GM12878 (cell line): ENCODE data around the gene NUDT1. TPM values are rescaled to one million over a fixed set of nuclear protein-coding genes. Genes with fewer than 3 reads are reported as not detected.
A peak's percentile ranks its signal among the peaks of the same experiment; 100 is the strongest.

Experiments
- ATAC-seq: fragments of 200-7000 bp; cut with Tn5 transposase; 3 replicates; pipeline ENCODE4 v1.9.1; 2020; ENCODE audit warnings: mild to moderate bottlenecking, moderate library complexity
- BruUV-seq: library from RNA; stranded (reverse); fragments of 400-500 nt; replicated peaks from 2 replicates; lab custom pipeline; 2021; lab: Mats Ljungman, UMichigan
- CTCF ChIA-PET: fragments of 300-600 bp; sonication (Branson Sonifier 250); formaldehyde crosslinking; extraction: SDS; loops from one replicate; lab custom pipeline; 2021; ENCODE audit warnings: inconsistent platforms; lab: Yijun Ruan, JAX
- POLR2A ChIA-PET: fragments of 350-600 bp; formaldehyde crosslinking; extraction: SDS; loops from one replicate; lab custom pipeline; 2021; ENCODE audit warnings: inconsistent platforms; lab: Charles Lee
- RAD21 ChIA-PET: fragments of 300-600 bp; sonication (Branson Sonifier 250); formaldehyde crosslinking; loops from one replicate; lab custom pipeline; 2023; ENCODE audit warnings: antibody characterized with exemption; ENCODE audit not compliant: unreplicated experiment; lab: Charles Lee
- SMC1A ChIA-PET: fragments of 300-600 bp; sonication (Branson Sonifier 250); formaldehyde crosslinking; loops from one replicate; lab custom pipeline; 2023; ENCODE audit not compliant: unreplicated experiment, uncharacterized antibody; lab: Charles Lee
- DNase-seq: peaks from one replicate; pipeline ENCODE4 v3.0.0-alpha.2; 2011; ENCODE audit warnings: low read depth, low spot score
- FAIRE-seq: peaks from 3 replicates; lab custom pipeline; 2011; peaks lifted over from hg19 to GRCh38; lab: Jason Lieb, UNC
- H2AFZ ChIP-seq: 2 replicates; pipeline ENCODE4 v1.6.0; 2011; ENCODE audit warnings: low read depth, low read length, control low read depth; ENCODE audit not compliant: control insufficient read depth
- H3K27ac ChIP-seq: 2 replicates; pipeline ENCODE4 v1.5.1; 2011; ENCODE audit warnings: control low read depth; ENCODE audit not compliant: control insufficient read depth, insufficient read depth
- H3K27me3 ChIP-seq, 2 experiments: replicated peaks in 1 of 2; 2 replicates each; pipeline versions ENCODE4 v1.6.0 to v1.6.1; 2011; ENCODE audit warnings: low read length in 1 of 2; ENCODE audit not compliant: control insufficient read depth in 2 of 2, insufficient read depth in 2 of 2
- H3K36me3 ChIP-seq, 2 experiments: 2 replicates each; pipeline ENCODE4 v1.5.1; 2011; ENCODE audit warnings: low read length in 1 of 2; ENCODE audit not compliant: control insufficient read depth in 2 of 2, insufficient read depth in 2 of 2
- H3K4me1 ChIP-seq: 2 replicates; pipeline ENCODE4 v1.6.1; 2011; ENCODE audit warnings: mild to moderate bottlenecking, low read length, moderate library complexity, mixed read lengths; ENCODE audit not compliant: control insufficient read depth, insufficient read depth
- H3K4me2 ChIP-seq: 2 replicates; pipeline ENCODE4 v1.6.0; 2011; ENCODE audit warnings: control low read depth; ENCODE audit not compliant: control insufficient read depth, insufficient read depth
- H3K4me3 ChIP-seq: fragments of 200-600 bp; sonication (generic); 2 replicates; pipeline ENCODE4 v1.5.1; 2016
- H3K79me2 ChIP-seq: 2 replicates; pipeline ENCODE4 v1.6.0; 2011; ENCODE audit warnings: low read length; ENCODE audit not compliant: control insufficient read depth, insufficient read depth
- H3K9ac ChIP-seq: 2 replicates; pipeline ENCODE4 v1.8.0; 2011; ENCODE audit warnings: low read length, control low read depth, mixed read lengths; ENCODE audit not compliant: control insufficient read depth, insufficient read depth
- H3K9me3 ChIP-seq: replicated peaks from 3 replicates; pipeline ENCODE4 v1.5.1; 2011; ENCODE audit warnings: mild to moderate bottlenecking, low read length; ENCODE audit not compliant: control insufficient read depth, insufficient read depth
- H4K20me1 ChIP-seq: 2 replicates; pipeline ENCODE4 v1.6.0; 2011; ENCODE audit not compliant: control insufficient read depth, insufficient read depth
- CREB1 ChIP-seq: IDR thresholded peaks from 2 replicates; pipeline ENCODE4 v1.6.1; 2012; ENCODE audit warnings: low read depth, mild to moderate bottlenecking, inconsistent platforms
- DPF2 ChIP-seq: fragments of 450-650 bp; IDR thresholded peaks from 2 replicates; pipeline ENCODE4 v1.6.1; 2017; ENCODE audit warnings: mild to moderate bottlenecking
- EP300 ChIP-seq, 2 experiments: fragments of 150-350 bp in 1 of 2; IDR thresholded peaks; 2 replicates each; pipeline ENCODE4 v1.6.1; 2011 to 2012; ENCODE audit warnings: low read depth in 2 of 2, low read length in 2 of 2, borderline replicate concordance in 1 of 2, improper control_type of control experiment in 1 of 2, inconsistent platforms in 1 of 2; ENCODE audit not compliant: control insufficient read depth in 1 of 2
- EZH2 ChIP-seq: IDR thresholded peaks from 2 replicates; pipeline ENCODE4 v1.6.1; 2012; ENCODE audit warnings: low read depth, mild to moderate bottlenecking, control low read depth, inconsistent platforms, low read length, borderline replicate concordance; ENCODE audit not compliant: control insufficient read depth
- FOXK2 ChIP-seq: fragments of 450-650 bp; IDR thresholded peaks from 2 replicates; pipeline ENCODE4 v1.6.1; 2017; ENCODE audit warnings: mild to moderate bottlenecking, moderate library complexity
- FOXM1 ChIP-seq: IDR thresholded peaks from 2 replicates; pipeline ENCODE4 v1.6.1; 2012; ENCODE audit warnings: low read depth, mild to moderate bottlenecking, inconsistent platforms, low read length, moderate library complexity
- GABPA ChIP-seq: IDR thresholded peaks from 2 replicates; pipeline ENCODE4 v1.6.1; 2014; ENCODE audit warnings: antibody characterized with exemption, low read depth, mild to moderate bottlenecking, inconsistent platforms
- IKZF1 ChIP-seq: fragments of 450-650 bp; conservative IDR thresholded peaks from 2 replicates; pipeline ENCODE4 v1.6.1; 2017; ENCODE audit warnings: antibody characterized with exemption, mild to moderate bottlenecking
- MTA2 ChIP-seq: fragments of 450-650 bp; IDR thresholded peaks from 2 replicates; pipeline ENCODE4 v1.6.1; 2016; ENCODE audit warnings: low read depth, mild to moderate bottlenecking, moderate library complexity
- NR2F1 ChIP-seq: fragments of 450-650 bp; conservative IDR thresholded peaks from 2 replicates; pipeline ENCODE4 v1.6.1; 2017; ENCODE audit warnings: mild to moderate bottlenecking
- NRF1 ChIP-seq: conservative IDR thresholded peaks from 2 replicates; pipeline ENCODE4 v1.6.1; 2011; ENCODE audit warnings: mild to moderate bottlenecking, low read depth, low read length, improper control_type of control experiment
- SREBF1 ChIP-seq: IDR thresholded peaks from 2 replicates; pipeline ENCODE4 v1.6.1; 2012; ENCODE audit warnings: mild to moderate bottlenecking, low read length
- WGBS: methylation state at CpG from one replicate; pipeline ENCODE4 v1.1.6; 2016; ENCODE audit warnings: low lambda C conversion rate; ENCODE audit not compliant: insufficient replicate concordance, insufficient coverage; ENCODE audit errors: missing lambda C conversion rate; 5-methylcytosine and 5-hydroxymethylcytosine counted together
- in situ Hi-C: fragments of 300-500 bp; cut with MboI; formaldehyde crosslinking; loops from 9 replicates; pipeline ENCODE4 v1.14.3; 2018; ENCODE audit warnings: mixed read lengths
- intact Hi-C: fragments of 100-400 bp; cut with micrococcal nuclease; formaldehyde crosslinking; loops from one replicate; pipeline ENCODE4 v1.14.2; 2022; ENCODE audit not compliant: unreplicated experiment
- polyA plus RNA-seq, 11 experiments: library from polyadenylated mRNA; depleted of rRNA in 4 of 11; unstranded in 6 of 11; stranded (reverse) in 5 of 11; fragments of >200 nt; fragmentation: Nextera tagmentation in 4 of 11; fragmentation: Illumina TruSeq in 1 of 11; extraction: Ambion mirVana in 4 of 11; extraction: Trizol in 1 of 11; gene quantifications; 1 replicate in 1 of 11; 2 replicates in 10 of 11; pipeline versions ENCODE4 v1.2.1 to v1.2.3, GENCODE V29; 2011 to 2016; ENCODE audit warnings: inconsistent platforms in 2 of 11, missing spikeins in 2 of 11, low read depth in 1 of 11
- total RNA-seq, 4 experiments: library from RNA; depleted of rRNA in 3 of 4; stranded (reverse); fragments of >200 nt in 3 of 4; fragmentation: Illumina TruSeq in 1 of 4; extraction: Trizol in 1 of 4; gene quantifications; 2 replicates each; pipeline versions ENCODE4 v1.2.1 to v1.2.3, GENCODE V29; 2013 to 2021
- TF ChIP-seq, protein P1 (sequence below): fragments of 450-650 bp; IDR thresholded peaks from 2 replicates; pipeline ENCODE4 v1.6.1; 2018; ENCODE audit warnings: borderline replicate concordance, mild to moderate bottlenecking; ENCODE audit not compliant: partially characterized antibody
- TF ChIP-seq, protein P2 (sequence below): fragments of 450-650 bp; formaldehyde crosslinking; IDR thresholded peaks from 2 replicates; pipeline ENCODE4 v1.4.0; 2022; ENCODE audit warnings: mild to moderate bottlenecking, moderate library complexity

Gene NUDT1
- total and polyA plus RNA-seq, 10 of the 15 experiments (the other 5 are each of a cell fraction or from before 2014, with no cell fraction given), result 7.7 to 122 (median 59.2) TPM

DNA sequence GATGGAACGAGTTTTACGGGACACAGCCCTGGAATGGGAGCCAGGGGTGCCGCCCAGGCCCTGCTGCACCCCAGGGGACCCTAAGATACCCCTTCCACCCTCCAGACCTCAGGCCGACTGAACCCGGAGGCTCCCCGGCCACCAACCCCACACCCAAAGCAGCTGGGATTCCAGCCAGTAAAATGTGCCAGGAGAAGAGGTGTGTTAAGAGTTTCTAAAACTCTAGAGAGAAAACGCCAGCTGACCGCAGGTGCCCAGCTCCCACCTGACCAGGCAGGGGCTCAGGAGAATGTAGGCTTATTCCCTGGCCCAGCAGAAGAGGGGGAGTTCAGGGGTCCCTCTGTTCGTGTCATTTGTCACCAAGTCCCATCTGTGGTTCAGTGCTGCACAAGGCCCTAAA, 17.5 kb downstream of the NUDT1 start:
- Histone ChIP-seq H4K20me1 (no peaks in the 10 kb centered on the region), H3K4me1 (peaks cover 45% of the 10 kb centered on the region), H3K9ac (peak overlapping the region; percentile 29; the same call in 1 of the 2 replicates), H3K4me3 (no peak overlapping the region), H3K36me3 (peaks cover 12 to 42% of the 10 kb centered on the region in 2 experiments), H3K4me2 (peak overlapping the region; percentile 45), H3K9me3 (no peaks in the 10 kb centered on the region), H3K79me2 (peaks cover 7% of the 10 kb centered on the region), H3K27ac (peak overlapping the region; percentile 65), H2AFZ (no peak overlapping the region), H3K27me3 (no peaks in the 10 kb centered on the region)
- SMC1A ChIA-PET, result interaction anchor here (0.6 to 3.1 kb wide), 11 partner anchors 11 to 106 kb away, joined by 3 to 14 read pairs (median 5); no protein-coding TSS in a partner anchor
- in situ Hi-C loops, result no loop called here
- TF ChIP-seq CREB1 (no peak), GABPA (no peak), EP300 (IDR thresholded peaks at IDR 0.05; ENCODE audit: borderline replicate concordance in 1 of 2, control insufficient read depth in 1 of 2, low read depth in 2 of 2, low read length in 2 of 2) (no peak), NRF1 (no peak), EZH2 (no peak), NR2F1 (no peak), SREBF1 (no peak), IKZF1 (no peak), FOXM1 (no peak), MTA2 (no peak), DPF2 (no peak), FOXK2 (no peak)
- TF ChIP-seq, protein P1, sequence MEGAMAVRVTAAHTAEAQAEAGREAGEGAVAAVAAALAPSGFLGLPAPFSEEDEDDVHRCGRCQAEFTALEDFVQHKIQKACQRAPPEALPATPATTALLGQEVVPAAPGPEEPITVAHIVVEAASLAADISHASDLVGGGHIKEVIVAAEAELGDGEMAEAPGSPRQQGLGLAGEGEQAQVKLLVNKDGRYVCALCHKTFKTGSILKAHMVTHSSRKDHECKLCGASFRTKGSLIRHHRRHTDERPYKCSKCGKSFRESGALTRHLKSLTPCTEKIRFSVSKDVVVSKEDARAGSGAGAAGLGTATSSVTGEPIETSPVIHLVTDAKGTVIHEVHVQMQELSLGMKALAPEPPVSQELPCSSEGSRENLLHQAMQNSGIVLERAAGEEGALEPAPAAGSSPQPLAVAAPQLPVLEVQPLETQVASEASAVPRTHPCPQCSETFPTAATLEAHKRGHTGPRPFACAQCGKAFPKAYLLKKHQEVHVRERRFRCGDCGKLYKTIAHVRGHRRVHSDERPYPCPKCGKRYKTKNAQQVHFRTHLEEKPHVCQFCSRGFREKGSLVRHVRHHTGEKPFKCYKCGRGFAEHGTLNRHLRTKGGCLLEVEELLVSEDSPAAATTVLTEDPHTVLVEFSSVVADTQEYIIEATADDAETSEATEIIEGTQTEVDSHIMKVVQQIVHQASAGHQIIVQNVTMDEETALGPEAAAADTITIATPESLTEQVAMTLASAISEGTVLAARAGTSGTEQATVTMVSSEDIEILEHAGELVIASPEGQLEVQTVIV, result no peak
- TF ChIP-seq, protein P2, sequence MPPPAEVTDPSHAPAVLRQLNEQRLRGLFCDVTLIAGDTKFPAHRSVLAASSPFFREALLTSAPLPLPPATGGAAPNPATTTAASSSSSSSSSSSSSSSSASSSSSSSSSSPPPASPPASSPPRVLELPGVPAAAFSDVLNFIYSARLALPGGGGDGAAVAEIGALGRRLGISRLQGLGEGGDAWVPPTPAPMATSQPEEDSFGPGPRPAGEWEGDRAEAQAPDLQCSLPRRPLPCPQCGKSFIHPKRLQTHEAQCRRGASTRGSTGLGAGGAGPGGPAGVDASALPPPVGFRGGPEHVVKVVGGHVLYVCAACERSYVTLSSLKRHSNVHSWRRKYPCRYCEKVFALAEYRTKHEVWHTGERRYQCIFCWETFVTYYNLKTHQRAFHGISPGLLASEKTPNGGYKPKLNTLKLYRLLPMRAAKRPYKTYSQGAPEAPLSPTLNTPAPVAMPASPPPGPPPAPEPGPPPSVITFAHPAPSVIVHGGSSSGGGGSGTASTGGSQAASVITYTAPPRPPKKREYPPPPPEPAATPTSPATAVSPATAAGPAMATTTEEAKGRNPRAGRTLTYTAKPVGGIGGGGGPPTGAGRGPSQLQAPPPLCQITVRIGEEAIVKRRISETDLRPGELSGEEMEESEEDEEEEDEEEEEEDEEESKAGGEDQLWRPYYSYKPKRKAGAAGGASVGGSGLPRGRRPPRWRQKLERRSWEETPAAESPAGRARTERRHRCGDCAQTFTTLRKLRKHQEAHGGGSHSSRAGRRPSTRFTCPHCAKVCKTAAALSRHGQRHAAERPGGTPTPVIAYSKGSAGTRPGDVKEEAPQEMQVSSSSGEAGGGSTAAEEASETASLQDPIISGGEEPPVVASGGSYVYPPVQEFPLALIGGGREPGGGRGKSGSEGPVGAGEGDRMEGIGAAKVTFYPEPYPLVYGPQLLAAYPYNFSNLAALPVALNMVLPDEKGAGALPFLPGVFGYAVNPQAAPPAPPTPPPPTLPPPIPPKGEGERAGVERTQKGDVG (CRISPR knock-in tag), result no peak
- 46% methylated on average over 9 of the region's 9 CpGs for whole genome bisulfite sequencing
- CTCF ChIA-PET, result interaction anchor here (1.1 to 4.0 kb wide), 8 partner anchors 8 to 88 kb away, joined by 3 to 21 read pairs (median 6); no protein-coding TSS in a partner anchor
- intact Hi-C loops, result no loop called here
- no TSS peak for BruUV-seq
- ATAC-seq (peak; percentile 18), DNase-seq (no peak), FAIRE-seq (no peak)
- RAD21 ChIA-PET, result interaction anchor here (0.6 to 2.0 kb wide), 9 partner anchors 18 to 188 kb away, joined by 3 to 6 read pairs (median 3); partner anchors contain the start of genes MRM2 and NUDT1
- POLR2A ChIA-PET, result interaction anchor here (0.9 to 1.6 kb wide), 6 partner anchors 10 to 53 kb away, joined by 3 to 7 read pairs (median 4); no protein-coding TSS in a partner anchor
